Osteocyte (in vitro differentiated cells): ENCODE results near the gene VAV3. TPM values are rescaled to one million over a fixed set of nuclear protein-coding genes. Genes with fewer than 3 reads are reported as not detected.

ENCODE experiments used
- DNase-seq: peaks from one replicate; pipeline ENCODE4 v3.0.0; 2021; ENCODE audit warnings: mixed read lengths; ENCODE audit not compliant: unreplicated experiment; ENCODE audit errors: extremely low spot score
- H3K27ac Mint-ChIP-seq: one replicate; pipeline ENCODE4 v1.8.0; 2021; ENCODE audit warnings: mild to moderate bottlenecking, mixed read lengths; ENCODE audit not compliant: unreplicated experiment
- H3K27me3 Mint-ChIP-seq: one replicate; pipeline ENCODE4 v1.8.0; 2021; ENCODE audit warnings: mixed read lengths; ENCODE audit not compliant: unreplicated experiment
- H3K36me3 Mint-ChIP-seq: one replicate; pipeline ENCODE4 v1.8.0; 2021; ENCODE audit warnings: mixed read lengths; ENCODE audit not compliant: unreplicated experiment
- H3K4me1 Mint-ChIP-seq: one replicate; pipeline ENCODE4 v1.8.0; 2021; ENCODE audit warnings: mixed read lengths; ENCODE audit not compliant: unreplicated experiment
- H3K4me3 Mint-ChIP-seq: one replicate; pipeline ENCODE4 v1.8.0; 2021; ENCODE audit warnings: mild to moderate bottlenecking, moderate library complexity, mixed read lengths; ENCODE audit not compliant: unreplicated experiment
- H3K9me3 Mint-ChIP-seq: one replicate; pipeline ENCODE4 v1.8.0; 2021; ENCODE audit warnings: mixed read lengths; ENCODE audit not compliant: unreplicated experiment
- CTCF ChIP-seq: fragments of 200-600 bp; sonication (generic); IDR thresholded peaks from 2 replicates; pipeline ENCODE4 v1.5.0; 2021; ENCODE audit warnings: antibody characterized with exemption, mild to moderate bottlenecking, moderate library complexity
- total RNA-seq: library from RNA; stranded (reverse); gene quantifications from 2 replicates; pipeline ENCODE4 v1.2.1, GENCODE V29; 2021

The VAV3 gene
- total RNA-seq, 1 donor from 2014 or later, result not detected

- Mint-ChIP-seq H3K27ac (no peak overlapping the region), H3K27me3 (no peaks in the 10 kb centered on the region), H3K36me3 (no peaks in the 10 kb centered on the region), H3K4me3 (no peak overlapping the region), H3K4me1 (no peaks in the 10 kb centered on the region), H3K9me3 (no peaks in the 10 kb centered on the region)
- DNase-seq, result no peak
- TF ChIP-seq CTCF, result no peak
Measured at GRCh38 chr1:107622535-107622934, 342.4 kb downstream of the VAV3 start.

GRCh38 chr1:107620753-107621152, 344.2 kb downstream of the VAV3 start:
- Mint-ChIP-seq H3K4me1 (no peaks in the 10 kb centered on the region), H3K36me3 (no peaks in the 10 kb centered on the region)

GRCh38 chr1:107618539-107618938, 346.4 kb downstream of the VAV3 start:
- Mint-ChIP-seq H3K4me3 (no peak overlapping the region), H3K27ac (no peak overlapping the region), H3K36me3 (no peaks in the 10 kb centered on the region), H3K9me3 (no peaks in the 10 kb centered on the region), H3K4me1 (no peaks in the 10 kb centered on the region), H3K27me3 (no peaks in the 10 kb centered on the region)
- no peak for DNase-seq
- no peak for TF ChIP-seq CTCF

More at GRCh38 chr1:107620753-107621152, 344.2 kb downstream of the VAV3 start:
- TF ChIP-seq CTCF, result no peak
- Mint-ChIP-seq H3K4me3 (no peak overlapping the region), H3K27ac (no peak overlapping the region), H3K9me3 (no peaks in the 10 kb centered on the region), H3K27me3 (no peaks in the 10 kb centered on the region)
- DNase-seq, result no peak

GRCh38 chr1:107617921-107618320, 347.1 kb downstream of the VAV3 start:
- H3K27ac Mint-ChIP-seq, result no peak overlapping the region
- H3K4me3 Mint-ChIP-seq, result no peak overlapping the region
- H3K9me3 Mint-ChIP-seq, result no peaks in the 10 kb centered on the region
- no peaks in the 10 kb centered on the region for H3K36me3 Mint-ChIP-seq
- DNase-seq, result no peak
- no peaks in the 10 kb centered on the region for H3K4me1 Mint-ChIP-seq
- TF ChIP-seq CTCF, result no peak
- no peaks in the 10 kb centered on the region for H3K27me3 Mint-ChIP-seq

- Mint-ChIP-seq H3K9me3 (no peaks in the 10 kb centered on the region), H3K4me3 (no peak overlapping the region), H3K27me3 (no peaks in the 10 kb centered on the region), H3K4me1 (no peaks in the 10 kb centered on the region), H3K36me3 (no peaks in the 10 kb centered on the region), H3K27ac (no peak overlapping the region)
- DNase-seq, result no peak
- TF ChIP-seq CTCF, result no peak
Measured at GRCh38 chr1:107617456-107617855, 347.5 kb downstream of the VAV3 start.
